Kidney tubule cell (primary cell): ENCODE data around the gene DNAAF8.
"Not testable (repeated sequence)": the region's sequence is repeated elsewhere in the genome, so short reads cannot be mapped to it uniquely, and the experiment has no call there.

Experiments used
- DNase-seq: peaks from one replicate; pipeline ENCODE4 v3.0.0-alpha.2; 2018; ENCODE audit warnings: low spot score

The DNAAF8 gene

GRCh38 chr16:4723071-4723767 lies 11.1 kb upstream of the DNAAF8 start:
- DNase-seq, result no peak

GRCh38 chr16:4724661-4725270 lies 9.6 kb upstream of the DNAAF8 start:
- no peak for DNase-seq

GRCh38 chr16:4726616-4727015 lies 7.7 kb upstream of the DNAAF8 start:
- DNase-seq, result no peak

GRCh38 chr16:4728676-4729075 lies 5.7 kb upstream of the DNAAF8 start:
- DNase-seq, result no peak

- peak; percentile 22 for DNase-seq
Measured at GRCh38 chr16:4729876-4730275, 4.5 kb upstream of the DNAAF8 start.

- peak; percentile 3 for DNase-seq
Measured at GRCh38 chr16:4733211-4733742, 1.1 kb upstream of the DNAAF8 start.

- DNase-seq, result no peak
Measured at GRCh38 chr16:4733747-4734062, 632 bp upstream of the DNAAF8 start.

- DNase-seq, result peak; percentile 78
Measured at GRCh38 chr16:4734730-4735535, 596 bp downstream of the DNAAF8 start.

- no peak for DNase-seq
Measured at GRCh38 chr16:4736546-4736945, 2.2 kb downstream of the DNAAF8 start.

- no peak for DNase-seq
Measured at GRCh38 chr16:4737545-4737944, 3.2 kb downstream of the DNAAF8 start.

- not testable (repeated sequence) for DNase-seq
Measured at GRCh38 chr16:4738370-4738769, 4.0 kb downstream of the DNAAF8 start.

- peak; percentile 2 for DNase-seq
Measured at GRCh38 chr16:4743226-4743878, 9.0 kb downstream of the DNAAF8 start.

- no peak for DNase-seq
Measured at GRCh38 chr16:4744555-4745273, 10.4 kb downstream of the DNAAF8 start.

GRCh38 chr16:4745274-4745569 lies 10.9 kb downstream of the DNAAF8 start:
- DNase-seq, result no peak

- DNase-seq, result no peak
Measured at GRCh38 chr16:4746215-4746614, 11.9 kb downstream of the DNAAF8 start.

- DNase-seq, result no peak
Measured at GRCh38 chr16:4746991-4747574, 12.7 kb downstream of the DNAAF8 start.

- DNase-seq, result no peak
Measured at GRCh38 chr16:4747906-4748681, 13.8 kb downstream of the DNAAF8 start.

GRCh38 chr16:4748682-4749411 lies 14.5 kb downstream of the DNAAF8 start:
- DNase-seq, result no peak

- DNase-seq, result no peak
Measured at GRCh38 chr16:4749700-4750257, 15.4 kb downstream of the DNAAF8 start.

- no peak for DNase-seq
Measured at GRCh38 chr16:4750896-4751295, 16.6 kb downstream of the DNAAF8 start.
